GM12891 (cell line): ENCODE results near the gene ENTPD8.

ENCODE experiments used
- POLR2A ChIP-seq: IDR thresholded peaks from 2 replicates; pipeline ENCODE4 v1.6.1; 2011; ENCODE audit warnings: low read depth, low read length, control low read depth
- POU2F2 ChIP-seq: IDR thresholded peaks from 2 replicates; pipeline ENCODE4 v1.6.1; 2011; ENCODE audit warnings: low read depth, mild to moderate bottlenecking, control low read depth, low read length, moderate library complexity
- TAF1 ChIP-seq: IDR thresholded peaks from 2 replicates; pipeline ENCODE4 v1.6.1; 2011; ENCODE audit warnings: low read depth, low read length, control low read depth

- TF ChIP-seq TAF1 (no peak), POLR2A (no peak), POU2F2 (no peak)
These were observed 11.6 kb downstream of the ENTPD8 start for GRCh38 chr9:137429546-137429890.
